Limb (tissue), 2 donors: Measurements from ENCODE around the gene ASAP2.

Experiments
- DNase-seq, 2 donors: peaks; one replicate each; pipeline ENCODE4 v3.0.0-alpha.2; 2016; ENCODE audit errors: extremely low spot score in 2 of 2

The ASAP2 gene

GRCh38 chr2:9398881-9399780 lies 192.5 kb downstream of the ASAP2 start:
- peak in 1 of 2 donors; percentile 38 for DNase-seq

GRCh38 chr2:9400268-9401058 lies 193.9 kb downstream of the ASAP2 start:
- peak in 1 of 2 donors; percentile 16 for DNase-seq

GRCh38 chr2:9401059-9401547 lies 194.5 kb downstream of the ASAP2 start:
- DNase-seq = peak in 1 of 2 donors; percentile 18

GRCh38 chr2:9401646-9402371 lies 195.2 kb downstream of the ASAP2 start:
- DNase-seq = no peak

- no peak for DNase-seq
These were observed 197.3 kb downstream of the ASAP2 start for GRCh38 chr2:9403924-9404323.

GRCh38 chr2:9404451-9404850 lies 197.8 kb downstream of the ASAP2 start:
- no peak for DNase-seq

GRCh38 chr2:9405636-9406035 lies 199.0 kb downstream of the ASAP2 start:
- DNase-seq = no peak

- DNase-seq = no peak
These were observed 200.1 kb downstream of the ASAP2 start for GRCh38 chr2:9406529-9407362.

- DNase-seq = no peak
These were observed 200.8 kb downstream of the ASAP2 start for GRCh38 chr2:9407363-9407811.

GRCh38 chr2:9408641-9409151 lies 202.1 kb downstream of the ASAP2 start:
- no peak for DNase-seq

GRCh38 chr2:9410108-9410507 lies 203.5 kb downstream of the ASAP2 start:
- no peak for DNase-seq

GRCh38 chr2:9412781-9413180 lies 206.2 kb downstream of the ASAP2 start:
- no peak for DNase-seq

GRCh38 chr2:9415516-9416169 lies 209.0 kb downstream of the ASAP2 start:
- DNase-seq = no peak

- no peak for DNase-seq
These were observed 209.8 kb downstream of the ASAP2 start for GRCh38 chr2:9416267-9416961.

GRCh38 chr2:9416962-9417316 lies 210.3 kb downstream of the ASAP2 start:
- no peak for DNase-seq

GRCh38 chr2:9417725-9418124 lies 211.1 kb downstream of the ASAP2 start:
- DNase-seq = no peak

GRCh38 chr2:9418746-9419145 lies 212.1 kb downstream of the ASAP2 start:
- DNase-seq = no peak

GRCh38 chr2:9419541-9419940 lies 212.9 kb downstream of the ASAP2 start:
- DNase-seq = no peak

- no peak for DNase-seq
These were observed 213.9 kb downstream of the ASAP2 start for GRCh38 chr2:9420495-9420894.
